HG03064 (cell line): ENCODE data around the gene INO80E.
"Not testable (repeated sequence)": the region's sequence is repeated elsewhere in the genome, so short reads cannot be mapped to it uniquely, and the experiment has no call there.

Source experiments
- ATAC-seq: cut with Tn5 transposase; IDR thresholded peaks from one replicate; pipeline ENCODE4 v1.9.1; 2021; ENCODE audit warnings: low read depth; ENCODE audit not compliant: unreplicated experiment

The INO80E gene

DNA sequence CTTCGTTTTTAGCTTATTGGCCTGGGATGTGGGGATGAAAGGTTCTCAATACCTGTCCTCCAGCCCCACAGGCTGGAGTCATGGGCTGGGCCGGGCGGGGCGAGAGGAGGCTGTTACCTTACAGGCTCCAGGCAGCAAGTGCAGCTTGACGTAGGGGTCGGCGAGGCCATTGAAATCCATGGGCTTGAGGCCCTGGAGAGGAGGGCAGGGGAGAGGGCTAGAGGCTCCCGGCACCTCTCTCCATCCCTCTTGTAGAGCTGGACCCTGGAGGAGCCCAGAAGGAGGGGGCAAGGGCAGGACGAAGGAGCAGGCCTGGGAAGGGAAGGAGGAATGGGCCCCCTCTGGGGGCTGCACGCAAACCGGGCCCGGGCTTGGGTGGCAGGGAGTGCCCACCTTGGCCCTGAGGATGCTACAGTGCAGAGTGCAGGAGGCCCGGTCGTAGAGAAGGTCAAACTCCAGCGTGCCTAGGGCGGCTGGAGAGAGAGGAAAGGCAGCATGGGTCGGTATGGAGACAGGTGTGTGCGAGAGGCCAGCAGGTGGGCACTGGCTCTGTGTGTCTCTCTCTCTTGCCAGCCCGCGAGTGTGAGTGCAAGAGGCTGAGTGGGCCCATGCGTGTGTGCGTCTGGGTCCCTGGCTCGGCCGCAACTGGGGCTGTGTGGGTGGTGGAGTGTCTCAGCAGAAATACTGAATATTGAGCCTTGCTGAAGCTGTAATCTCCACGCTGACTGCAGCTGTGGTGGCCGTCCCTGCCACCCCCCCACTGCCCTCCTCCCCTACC, 13.2 kb downstream of the INO80E start:
- ATAC-seq, result no peak

GRCh38 chr16:30009990-30010843, 14.2 kb downstream of the INO80E start:
- no peak for ATAC-seq

- ATAC-seq, result no peak
These were observed 15.0 kb downstream of the INO80E start, which contains the start of gene DOC2A for GRCh38 chr16:30010844-30011713. DOC2A (minus strand) TSS chr16:30011027; CDS start chr16:30010222, 805 bp downstream.

- no peak for ATAC-seq
These were observed 15.9 kb downstream of the INO80E start for GRCh38 chr16:30011714-30012504.

DNA sequence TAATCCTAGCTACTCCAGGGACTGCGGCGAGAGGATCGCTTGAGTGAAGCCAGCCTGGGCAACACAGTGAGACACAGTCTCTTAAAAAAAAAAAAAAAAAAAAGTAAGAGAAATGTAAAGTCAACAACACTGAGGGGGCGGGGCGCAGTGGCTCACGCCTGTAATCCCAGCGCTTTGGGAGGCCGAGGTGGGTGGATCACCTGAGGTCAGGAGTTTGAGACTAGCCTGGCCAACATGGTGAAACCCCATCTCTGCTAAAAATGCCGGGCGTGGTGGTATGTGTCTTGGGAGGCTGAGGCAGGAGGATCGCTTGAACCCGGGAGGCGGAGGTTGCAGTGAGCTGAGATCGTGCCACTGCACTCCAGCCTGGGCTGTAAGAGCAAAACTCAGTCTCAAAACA, 16.6 kb downstream of the INO80E start:
- ATAC-seq, result not testable (repeated sequence)

GRCh38 chr16:30015450-30015849, 19.4 kb downstream of the INO80E start:
- ATAC-seq, result not testable (repeated sequence)

GRCh38 chr16:30016555-30017276, 20.7 kb downstream of the INO80E start:
- no peak for ATAC-seq

DNA sequence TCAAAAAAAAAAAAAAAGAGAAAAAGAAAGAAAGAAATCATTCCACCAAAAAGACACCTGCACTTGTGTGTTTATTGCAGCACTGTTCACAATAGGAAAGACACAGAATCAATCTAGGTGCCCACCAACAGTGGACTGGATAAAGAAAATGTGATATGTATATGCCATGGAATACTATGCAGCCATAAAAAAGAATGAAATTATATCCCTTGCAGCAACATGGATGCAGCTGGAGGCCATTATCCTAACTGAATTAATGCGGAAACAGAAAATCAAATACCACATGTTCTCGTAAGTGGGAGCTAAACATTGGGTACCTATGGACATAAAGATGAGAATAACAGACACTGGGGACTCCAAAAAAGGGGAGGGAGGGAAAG, 21.2 kb downstream of the INO80E start:
- no peak for ATAC-seq

DNA sequence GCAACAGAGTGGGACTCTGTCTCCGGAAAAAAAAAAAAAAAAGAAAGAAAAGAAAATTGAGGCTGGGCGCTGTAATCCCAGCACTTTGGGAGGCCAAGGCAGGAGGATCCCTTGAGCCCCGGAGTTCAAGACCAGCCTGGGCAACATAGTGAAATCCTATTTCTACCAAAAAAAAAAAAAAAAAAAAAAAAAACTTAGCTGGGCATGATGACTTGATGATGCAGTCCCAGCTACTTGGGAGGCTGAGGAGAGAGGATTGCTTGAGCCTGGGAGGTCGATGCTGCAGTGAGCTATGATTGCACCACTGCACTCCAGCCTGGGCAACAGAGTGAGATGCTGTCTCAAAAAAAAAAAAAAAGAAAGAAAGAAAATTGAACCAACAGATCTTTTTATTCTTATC, 21.9 kb downstream of the INO80E start:
- not testable (repeated sequence) for ATAC-seq

GRCh38 chr16:30018731-30019158, 22.7 kb downstream of the INO80E start:
- ATAC-seq, result no peak

- ATAC-seq, result no peak
These were observed 26.8 kb downstream of the INO80E start, which contains the start of gene C16orf92 for GRCh38 chr16:30022887-30023286. C16orf92 (plus strand) TSS chr16:30023198; CDS start chr16:30023341, 143 bp downstream.

DNA sequence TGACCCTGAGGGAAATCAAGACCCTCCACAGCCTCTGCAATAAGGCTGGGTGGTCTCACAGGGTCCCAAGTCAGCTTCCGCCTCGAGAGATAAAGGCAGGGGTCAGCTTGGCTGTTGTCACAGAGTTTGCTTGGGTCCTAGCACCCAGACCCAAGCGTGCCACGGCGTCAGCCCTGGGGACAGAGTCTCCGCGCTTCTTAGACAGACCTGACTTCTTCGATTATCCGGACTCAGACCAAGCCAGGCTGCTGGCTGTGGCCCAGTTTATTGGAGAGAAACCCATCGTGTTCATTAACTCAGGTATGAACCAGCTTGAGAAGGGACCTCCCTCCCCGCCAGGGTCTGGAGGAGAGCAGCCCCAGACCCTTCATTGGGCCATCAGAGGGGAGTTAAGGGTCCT, 27.5 kb downstream of the INO80E start:
- no peak for ATAC-seq

DNA sequence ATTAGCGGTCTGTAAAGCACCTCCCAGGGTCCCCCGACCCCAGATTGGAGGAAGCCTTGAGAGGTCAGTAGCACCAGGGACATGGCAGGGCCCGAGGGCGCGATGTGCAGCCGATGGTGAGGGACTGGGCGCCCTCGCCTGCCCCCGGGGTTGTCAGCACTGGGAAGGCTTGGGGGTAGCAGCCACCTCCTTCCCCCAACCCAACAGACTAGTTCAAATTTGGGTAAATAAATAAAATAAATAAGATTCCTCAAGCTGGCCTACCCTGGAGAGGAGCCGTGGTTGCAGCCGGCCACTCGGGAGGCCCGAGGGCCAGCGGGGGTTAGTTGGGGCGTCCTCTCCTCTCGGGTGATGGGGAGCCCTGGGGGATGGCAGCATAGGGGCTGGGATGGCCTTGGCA, 28.4 kb downstream of the INO80E start:
- ATAC-seq, result no peak

GRCh38 chr16:30025156-30025555, 29.1 kb downstream of the INO80E start:
- ATAC-seq, result no peak

- ATAC-seq, result no peak
These were observed 29.5 kb downstream of the INO80E start for GRCh38 chr16:30025574-30025973.

GRCh38 chr16:30026449-30026848, 30.4 kb downstream of the INO80E start:
- ATAC-seq, result no peak

DNA sequence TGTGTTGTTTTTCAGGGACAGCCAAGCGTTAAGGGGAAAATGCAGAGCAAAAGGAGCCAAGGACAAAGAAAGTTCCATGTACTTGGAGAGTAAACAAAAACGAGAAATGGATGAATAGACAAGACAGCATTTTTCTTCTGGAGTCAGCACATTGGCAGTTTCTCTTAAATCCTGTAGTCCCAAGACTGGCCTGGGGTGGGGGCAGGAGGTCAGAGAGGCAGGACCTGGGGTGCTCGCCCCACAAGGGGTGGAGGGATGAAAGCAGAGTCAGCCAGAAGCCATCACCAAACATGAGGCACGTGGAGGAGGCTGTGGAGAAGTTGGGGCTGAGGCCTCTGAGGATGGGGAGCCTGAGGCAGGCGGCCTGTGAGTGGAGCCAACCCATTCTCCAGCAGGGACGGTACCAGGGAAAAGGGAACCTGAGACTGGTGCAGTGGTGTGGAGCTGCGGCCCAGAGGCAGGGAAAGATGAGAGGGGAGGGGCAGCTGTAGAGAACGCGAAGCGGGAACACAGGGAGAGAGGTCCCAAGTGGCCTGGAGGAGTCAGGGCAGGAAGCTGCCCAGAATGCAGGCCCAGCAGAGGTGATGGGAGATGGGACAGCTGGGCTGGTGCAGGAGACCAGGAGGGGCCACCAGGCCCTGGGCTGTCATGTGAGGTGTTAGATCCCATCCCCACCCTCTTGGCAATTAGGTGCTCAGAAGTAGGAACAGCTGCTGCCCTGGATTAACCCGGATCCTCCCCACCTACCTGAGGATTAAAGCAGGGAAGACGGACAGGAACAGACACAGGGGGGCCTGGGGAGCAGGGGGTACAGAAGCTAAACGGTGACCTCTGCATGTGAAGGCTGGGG, 31.8 kb downstream of the INO80E start:
- ATAC-seq, result no peak

GRCh38 chr16:30028438-30029076, 32.5 kb downstream of the INO80E start:
- no peak for ATAC-seq
